ENCODE results near the gene MPEG1. TPM values are rescaled to one million over a fixed set of nuclear protein-coding genes. Genes with fewer than 3 reads are reported as not detected.

MPEG1 gene
- total RNA-seq, 4 donors from 2014 or later = 1.9 to 7.0 (median 2.6) TPM

DNA sequence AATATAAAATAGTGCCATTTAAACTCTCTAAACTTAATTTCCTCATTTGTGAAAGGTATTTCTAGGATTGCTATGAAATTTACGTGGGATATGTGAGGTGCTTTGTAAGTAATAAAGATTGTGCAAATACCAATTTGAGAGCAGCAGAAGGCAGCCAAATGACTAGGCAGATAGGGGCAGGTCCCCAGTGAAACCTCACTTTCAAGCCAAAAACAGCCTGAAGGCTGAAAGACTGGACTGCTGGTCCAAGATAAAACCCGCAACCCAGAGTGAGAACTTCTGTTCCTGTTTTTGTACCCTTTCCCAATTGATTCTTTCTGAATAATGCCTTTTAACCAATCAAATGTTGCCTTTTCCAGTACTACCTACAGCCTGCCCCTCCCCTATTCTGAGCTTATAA lies 33.6 kb downstream of the MPEG1 start:
- H3K4me1 ChIP-seq = no peaks in the 10 kb centered on the region
- ATAC-seq (no peak), DNase-seq (no peak)
- intact Hi-C loops (cut with DNase I; ENCODE audit: low total_unique reads) = loop anchor here (10.0 kb wide), 1 partner anchor 506 kb away; no protein-coding TSS in a partner anchor
- in situ Hi-C loops (cut with MboI; ENCODE audit: low sequenced_read_pairs in 4 of 4) = no loop called here
- no peak overlapping the region for H3K27ac ChIP-seq
- H3K36me3 ChIP-seq = no peaks in the 10 kb centered on the region
- no peaks in the 10 kb centered on the region for H3K27me3 ChIP-seq
- no peak for TF ChIP-seq POLR2A (IDR thresholded peaks at IDR 0.05)
- TF ChIP-seq, protein P1, sequence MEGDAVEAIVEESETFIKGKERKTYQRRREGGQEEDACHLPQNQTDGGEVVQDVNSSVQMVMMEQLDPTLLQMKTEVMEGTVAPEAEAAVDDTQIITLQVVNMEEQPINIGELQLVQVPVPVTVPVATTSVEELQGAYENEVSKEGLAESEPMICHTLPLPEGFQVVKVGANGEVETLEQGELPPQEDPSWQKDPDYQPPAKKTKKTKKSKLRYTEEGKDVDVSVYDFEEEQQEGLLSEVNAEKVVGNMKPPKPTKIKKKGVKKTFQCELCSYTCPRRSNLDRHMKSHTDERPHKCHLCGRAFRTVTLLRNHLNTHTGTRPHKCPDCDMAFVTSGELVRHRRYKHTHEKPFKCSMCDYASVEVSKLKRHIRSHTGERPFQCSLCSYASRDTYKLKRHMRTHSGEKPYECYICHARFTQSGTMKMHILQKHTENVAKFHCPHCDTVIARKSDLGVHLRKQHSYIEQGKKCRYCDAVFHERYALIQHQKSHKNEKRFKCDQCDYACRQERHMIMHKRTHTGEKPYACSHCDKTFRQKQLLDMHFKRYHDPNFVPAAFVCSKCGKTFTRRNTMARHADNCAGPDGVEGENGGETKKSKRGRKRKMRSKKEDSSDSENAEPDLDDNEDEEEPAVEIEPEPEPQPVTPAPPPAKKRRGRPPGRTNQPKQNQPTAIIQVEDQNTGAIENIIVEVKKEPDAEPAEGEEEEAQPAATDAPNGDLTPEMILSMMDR (IDR thresholded peaks at IDR 0.05 in 4 of 5, conservative IDR thresholded peaks at IDR 0.05 in 1 of 5) = no peak
- H3K4me3 ChIP-seq = no peak overlapping the region
- no peaks in the 10 kb centered on the region for H3K9me3 ChIP-seq

GRCh38 chr11:59178402-59178801 lies 34.3 kb downstream of the MPEG1 start:
- Histone ChIP-seq H3K36me3 (no peaks in the 10 kb centered on the region), H3K27me3 (peaks cover under 1 to 4% (median 4%) of the 10 kb centered on the region in 3 donors), H3K9me3 (no peaks in the 10 kb centered on the region), H3K4me1 (peaks cover 0 to 5% of the 10 kb centered on the region in 2 donors), H3K27ac (no peak overlapping the region), H3K4me3 (no peak overlapping the region)
- TF ChIP-seq, protein P1 (IDR thresholded peaks at IDR 0.05 in 4 of 5, conservative IDR thresholded peaks at IDR 0.05 in 1 of 5) = no peak
- TF ChIP-seq POLR2A (IDR thresholded peaks at IDR 0.05) = no peak
- no peak for DNase-seq
- in situ Hi-C loops (cut with MboI; ENCODE audit: low sequenced_read_pairs in 4 of 4) (no loop called here), intact Hi-C loops (cut with DNase I; ENCODE audit: low total_unique reads) (loop anchor here (10.0 kb wide), 1 partner anchor 506 kb away; no protein-coding TSS in a partner anchor)
- ATAC-seq = no peak

DNA sequence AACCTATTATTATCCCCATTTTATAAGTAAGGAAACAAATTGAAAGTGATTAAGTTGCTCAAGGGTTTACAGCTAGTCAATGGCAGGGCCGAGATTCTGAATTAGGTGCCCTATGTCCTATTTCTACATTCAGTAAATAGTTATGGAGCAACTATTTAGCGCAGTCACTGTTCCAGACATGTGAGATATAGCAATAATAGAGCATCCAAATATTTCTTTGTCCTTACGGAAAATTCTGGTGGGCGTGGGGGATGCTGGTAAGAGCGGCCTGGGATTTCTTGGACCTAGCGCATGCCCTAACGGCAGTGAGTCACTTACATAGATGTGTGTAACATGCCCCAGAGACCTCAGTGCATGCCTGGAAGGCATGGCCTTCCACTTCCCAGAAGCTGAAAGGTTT lies 36.4 kb downstream of the MPEG1 start:
- Histone ChIP-seq H3K27ac (no peak overlapping the region), H3K4me3 (no peak overlapping the region), H3K9me3 (no peaks in the 10 kb centered on the region), H3K27me3 (peaks cover 4 to 14% (median 14%) of the 10 kb centered on the region in 3 donors), H3K4me1 (peaks cover 0 to 8% of the 10 kb centered on the region in 2 donors), H3K36me3 (no peaks in the 10 kb centered on the region)
- no peak for TF ChIP-seq POLR2A (IDR thresholded peaks at IDR 0.05)
- TF ChIP-seq, protein P1 (IDR thresholded peaks at IDR 0.05 in 4 of 5, conservative IDR thresholded peaks at IDR 0.05 in 1 of 5) = no peak
- in situ Hi-C loops (cut with MboI; ENCODE audit: low sequenced_read_pairs in 4 of 4) = no loop called here
- DNase-seq = no peak
- intact Hi-C loops (cut with DNase I; ENCODE audit: low total_unique reads) = loop anchor here (10.0 kb wide), 1 partner anchor 508 kb away; no protein-coding TSS in a partner anchor
- ATAC-seq = no peak

- peaks cover 4 to 14% (median 14%) of the 10 kb centered on the region in 3 donors for H3K27me3 ChIP-seq
- H3K36me3 ChIP-seq = no peaks in the 10 kb centered on the region
- intact Hi-C loops (cut with DNase I; ENCODE audit: low total_unique reads) = loop anchor here (10.0 kb wide), 1 partner anchor 510 kb away; no protein-coding TSS in a partner anchor
- in situ Hi-C loops (cut with MboI; ENCODE audit: low sequenced_read_pairs in 4 of 4) = no loop called here
- no peak for TF ChIP-seq POLR2A (IDR thresholded peaks at IDR 0.05)
- no peak for ATAC-seq
- H3K27ac ChIP-seq = peak overlapping the region in 1 of 4 donors; percentile 0
- no peaks in the 10 kb centered on the region for H3K9me3 ChIP-seq
- peaks cover 0 to 8% of the 10 kb centered on the region in 2 donors for H3K4me1 ChIP-seq
- no peak for DNase-seq
- no peak overlapping the region for H3K4me3 ChIP-seq
These were observed 37.6 kb downstream of the MPEG1 start for GRCh38 chr11:59175091-59175501.

- in situ Hi-C loops (cut with MboI; ENCODE audit: low sequenced_read_pairs in 4 of 4) = loop anchor here in 2 of 4 donors (5.0 to 25.0 kb wide), 2 partner anchors 33 to 512 kb away; no protein-coding TSS in a partner anchor
- Histone ChIP-seq H3K27ac (no peak overlapping the region), H3K36me3 (no peaks in the 10 kb centered on the region), H3K4me3 (no peak overlapping the region), H3K4me1 (peaks cover 0 to 8% of the 10 kb centered on the region in 2 donors), H3K9me3 (no peaks in the 10 kb centered on the region), H3K27me3 (peaks cover 4 to 14% (median 14%) of the 10 kb centered on the region in 3 donors)
- TF ChIP-seq, protein P1 (IDR thresholded peaks at IDR 0.05 in 4 of 5, conservative IDR thresholded peaks at IDR 0.05 in 1 of 5) = no peak
- no peak for TF ChIP-seq POLR2A (IDR thresholded peaks at IDR 0.05)
- DNase-seq = no peak
- ATAC-seq = no peak
- intact Hi-C loops (cut with DNase I; ENCODE audit: low total_unique reads) = loop anchor here (10.0 kb wide), 1 partner anchor 510 kb away; no protein-coding TSS in a partner anchor
These were observed 38.1 kb downstream of the MPEG1 start for GRCh38 chr11:59174664-59175033.
